Astrocyte (in vitro differentiated cells and primary cell): ENCODE data around the gene SUPT6H.

ENCODE experiments used
- EZH2 ChIP-seq: IDR thresholded peaks from 2 replicates; pipeline ENCODE4 v1.6.1; 2012; ENCODE audit warnings: mild to moderate bottlenecking, low read length, inconsistent platforms; ENCODE audit not compliant: insufficient read depth
- TF ChIP-seq, protein P1 (sequence below): IDR thresholded peaks from 2 replicates; pipeline ENCODE4 v1.5.1; 2011; ENCODE audit warnings: low read depth, mild to moderate bottlenecking, inconsistent platforms, low read length, moderate library complexity; ENCODE audit not compliant: insufficient read depth

DNA sequence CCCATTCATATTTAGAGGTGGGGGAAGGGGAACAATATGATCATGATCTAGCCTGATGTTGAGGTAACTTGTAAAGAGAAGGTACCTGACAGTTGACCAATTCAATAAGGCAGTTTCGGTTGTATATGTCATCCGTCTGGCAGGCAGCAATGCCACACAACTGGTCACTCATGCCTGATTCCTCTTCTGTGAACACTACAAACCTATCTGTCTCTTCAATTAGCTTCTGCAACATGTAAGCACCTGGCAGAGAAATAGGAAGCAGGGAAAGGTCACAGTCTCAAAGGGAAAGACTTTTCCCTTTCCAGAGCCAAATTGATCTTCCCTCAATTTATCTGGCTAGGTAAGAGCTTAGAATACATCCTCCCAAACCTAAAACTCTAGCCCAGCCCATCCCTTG is 37.9 kb upstream of the SUPT6H start:
- TF ChIP-seq, protein P1, sequence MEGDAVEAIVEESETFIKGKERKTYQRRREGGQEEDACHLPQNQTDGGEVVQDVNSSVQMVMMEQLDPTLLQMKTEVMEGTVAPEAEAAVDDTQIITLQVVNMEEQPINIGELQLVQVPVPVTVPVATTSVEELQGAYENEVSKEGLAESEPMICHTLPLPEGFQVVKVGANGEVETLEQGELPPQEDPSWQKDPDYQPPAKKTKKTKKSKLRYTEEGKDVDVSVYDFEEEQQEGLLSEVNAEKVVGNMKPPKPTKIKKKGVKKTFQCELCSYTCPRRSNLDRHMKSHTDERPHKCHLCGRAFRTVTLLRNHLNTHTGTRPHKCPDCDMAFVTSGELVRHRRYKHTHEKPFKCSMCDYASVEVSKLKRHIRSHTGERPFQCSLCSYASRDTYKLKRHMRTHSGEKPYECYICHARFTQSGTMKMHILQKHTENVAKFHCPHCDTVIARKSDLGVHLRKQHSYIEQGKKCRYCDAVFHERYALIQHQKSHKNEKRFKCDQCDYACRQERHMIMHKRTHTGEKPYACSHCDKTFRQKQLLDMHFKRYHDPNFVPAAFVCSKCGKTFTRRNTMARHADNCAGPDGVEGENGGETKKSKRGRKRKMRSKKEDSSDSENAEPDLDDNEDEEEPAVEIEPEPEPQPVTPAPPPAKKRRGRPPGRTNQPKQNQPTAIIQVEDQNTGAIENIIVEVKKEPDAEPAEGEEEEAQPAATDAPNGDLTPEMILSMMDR: no peak
- no peak for TF ChIP-seq EZH2
